ENCODE results near the gene CCL7.

GRCh38 chr17:34243364-34244320 lies 26.4 kb upstream of the CCL7 start:
- TF ChIP-seq POLR2A (IDR thresholded peaks at IDR 0.05) (no peak), CTCF (IDR thresholded peaks at IDR 0.05) (no peak)

All from testis (tissue), 2 donors.